GM12878 (cell line): ENCODE data around the gene C16orf90. TPM values are rescaled to one million over a fixed set of nuclear protein-coding genes. Genes with fewer than 3 reads are reported as not detected.

Experiments
- ATAC-seq: fragments of 200-7000 bp; cut with Tn5 transposase; 3 replicates; pipeline ENCODE4 v1.9.1; 2020; ENCODE audit warnings: mild to moderate bottlenecking, moderate library complexity
- BruUV-seq: library from RNA; stranded (reverse); fragments of 400-500 nt; replicated peaks from 2 replicates; lab custom pipeline; 2021; lab: Mats Ljungman, UMichigan
- CTCF ChIA-PET: fragments of 300-600 bp; sonication (Branson Sonifier 250); formaldehyde crosslinking; extraction: SDS; loops from one replicate; lab custom pipeline; 2021; ENCODE audit warnings: inconsistent platforms; lab: Yijun Ruan, JAX
- POLR2A ChIA-PET: fragments of 350-600 bp; formaldehyde crosslinking; extraction: SDS; loops from one replicate; lab custom pipeline; 2021; ENCODE audit warnings: inconsistent platforms; lab: Charles Lee
- RAD21 ChIA-PET: fragments of 300-600 bp; sonication (Branson Sonifier 250); formaldehyde crosslinking; loops from one replicate; lab custom pipeline; 2023; ENCODE audit warnings: antibody characterized with exemption; ENCODE audit not compliant: unreplicated experiment; lab: Charles Lee
- SMC1A ChIA-PET: fragments of 300-600 bp; sonication (Branson Sonifier 250); formaldehyde crosslinking; loops from one replicate; lab custom pipeline; 2023; ENCODE audit not compliant: unreplicated experiment, uncharacterized antibody; lab: Charles Lee
- DNase-seq: peaks from one replicate; pipeline ENCODE4 v3.0.0-alpha.2; 2011; ENCODE audit warnings: low read depth, low spot score
- FAIRE-seq: peaks from 3 replicates; lab custom pipeline; 2011; peaks lifted over from hg19 to GRCh38; lab: Jason Lieb, UNC
- H2AFZ ChIP-seq: 2 replicates; pipeline ENCODE4 v1.6.0; 2011; ENCODE audit warnings: low read depth, low read length, control low read depth; ENCODE audit not compliant: control insufficient read depth
- H3K27ac ChIP-seq: 2 replicates; pipeline ENCODE4 v1.5.1; 2011; ENCODE audit warnings: control low read depth; ENCODE audit not compliant: control insufficient read depth, insufficient read depth
- H3K27me3 ChIP-seq, 2 experiments: replicated peaks in 1 of 2; 2 replicates each; pipeline versions ENCODE4 v1.6.0 to v1.6.1; 2011; ENCODE audit warnings: low read length in 1 of 2; ENCODE audit not compliant: control insufficient read depth in 2 of 2, insufficient read depth in 2 of 2
- H3K36me3 ChIP-seq, 2 experiments: 2 replicates each; pipeline ENCODE4 v1.5.1; 2011; ENCODE audit warnings: low read length in 1 of 2; ENCODE audit not compliant: control insufficient read depth in 2 of 2, insufficient read depth in 2 of 2
- H3K4me1 ChIP-seq: 2 replicates; pipeline ENCODE4 v1.6.1; 2011; ENCODE audit warnings: mild to moderate bottlenecking, low read length, moderate library complexity, mixed read lengths; ENCODE audit not compliant: control insufficient read depth, insufficient read depth
- H3K4me2 ChIP-seq: 2 replicates; pipeline ENCODE4 v1.6.0; 2011; ENCODE audit warnings: control low read depth; ENCODE audit not compliant: control insufficient read depth, insufficient read depth
- H3K4me3 ChIP-seq: fragments of 200-600 bp; sonication (generic); 2 replicates; pipeline ENCODE4 v1.5.1; 2016
- H3K79me2 ChIP-seq: 2 replicates; pipeline ENCODE4 v1.6.0; 2011; ENCODE audit warnings: low read length; ENCODE audit not compliant: control insufficient read depth, insufficient read depth
- H3K9ac ChIP-seq: 2 replicates; pipeline ENCODE4 v1.8.0; 2011; ENCODE audit warnings: low read length, control low read depth, mixed read lengths; ENCODE audit not compliant: control insufficient read depth, insufficient read depth
- H3K9me3 ChIP-seq: replicated peaks from 3 replicates; pipeline ENCODE4 v1.5.1; 2011; ENCODE audit warnings: mild to moderate bottlenecking, low read length; ENCODE audit not compliant: control insufficient read depth, insufficient read depth
- H4K20me1 ChIP-seq: 2 replicates; pipeline ENCODE4 v1.6.0; 2011; ENCODE audit not compliant: control insufficient read depth, insufficient read depth
- BACH1 ChIP-seq: fragments of 450-650 bp; IDR thresholded peaks from 2 replicates; pipeline ENCODE4 v1.6.1; 2017; ENCODE audit warnings: mild to moderate bottlenecking, borderline replicate concordance
- BCLAF1 ChIP-seq: fragments of 450-650 bp; IDR thresholded peaks from 2 replicates; pipeline ENCODE4 v1.6.1; 2017; ENCODE audit warnings: antibody characterized with exemption, mild to moderate bottlenecking, moderate library complexity
- CTCF ChIP-seq, 3 experiments: IDR thresholded peaks in 2 of 3; conservative IDR thresholded peaks in 1 of 3; 2 replicates each; pipeline ENCODE4 v1.5.1; 2011; ENCODE audit warnings: low read depth in 3 of 3, low read length in 3 of 3, mild to moderate bottlenecking in 3 of 3, control low read depth in 2 of 3, moderate library complexity in 2 of 3, inconsistent platforms in 1 of 3, mixed read lengths in 1 of 3; ENCODE audit not compliant: control insufficient read depth in 2 of 3, insufficient read depth in 1 of 3; ENCODE audit errors: extremely low read depth in 1 of 3
- E2F4 ChIP-seq: IDR thresholded peaks from 2 replicates; pipeline ENCODE4 v1.6.1; 2012; ENCODE audit warnings: low read depth, low read length, improper control_type of control experiment
- ETV6 ChIP-seq, 2 experiments: fragments of 450-650 bp in 1 of 2; IDR thresholded peaks in 1 of 2; conservative IDR thresholded peaks in 1 of 2; 2 replicates each; pipeline ENCODE4 v1.6.1; 2014; ENCODE audit warnings: antibody characterized with exemption in 1 of 2, borderline replicate concordance in 1 of 2, low read depth in 1 of 2, mild to moderate bottlenecking in 1 of 2, moderate library complexity in 1 of 2
- IKZF2 ChIP-seq, 2 experiments: fragments of 450-650 bp; IDR thresholded peaks; 2 replicates each; pipeline ENCODE4 v1.6.1; 2017; ENCODE audit warnings: mild to moderate bottlenecking in 2 of 2, moderate library complexity in 2 of 2
- PBX3 ChIP-seq: IDR thresholded peaks from 2 replicates; pipeline ENCODE4 v1.6.1; 2011; ENCODE audit warnings: mild to moderate bottlenecking, low read depth, low read length, moderate library complexity; ENCODE audit not compliant: insufficient replicate concordance
- RCOR1 ChIP-seq: conservative IDR thresholded peaks from 2 replicates; pipeline ENCODE4 v1.6.1; 2012; ENCODE audit warnings: low read depth, low read length, improper control_type of control experiment
- SMC3 ChIP-seq: IDR thresholded peaks from 2 replicates; pipeline ENCODE4 v1.6.1; 2011; ENCODE audit warnings: low read length, improper control_type of control experiment, borderline replicate concordance
- in situ Hi-C: fragments of 300-500 bp; cut with MboI; formaldehyde crosslinking; loops from 9 replicates; pipeline ENCODE4 v1.14.3; 2018; ENCODE audit warnings: mixed read lengths
- intact Hi-C: fragments of 100-400 bp; cut with micrococcal nuclease; formaldehyde crosslinking; loops from one replicate; pipeline ENCODE4 v1.14.2; 2022; ENCODE audit not compliant: unreplicated experiment
- polyA plus RNA-seq, 11 experiments: library from polyadenylated mRNA; depleted of rRNA in 4 of 11; unstranded in 6 of 11; stranded (reverse) in 5 of 11; fragments of >200 nt; fragmentation: Nextera tagmentation in 4 of 11; fragmentation: Illumina TruSeq in 1 of 11; extraction: Ambion mirVana in 4 of 11; extraction: Trizol in 1 of 11; gene quantifications; 1 replicate in 1 of 11; 2 replicates in 10 of 11; pipeline versions ENCODE4 v1.2.1 to v1.2.3, GENCODE V29; 2011 to 2016; ENCODE audit warnings: inconsistent platforms in 2 of 11, missing spikeins in 2 of 11, low read depth in 1 of 11
- total RNA-seq, 4 experiments: library from RNA; depleted of rRNA in 3 of 4; stranded (reverse); fragments of >200 nt in 3 of 4; fragmentation: Illumina TruSeq in 1 of 4; extraction: Trizol in 1 of 4; gene quantifications; 2 replicates each; pipeline versions ENCODE4 v1.2.1 to v1.2.3, GENCODE V29; 2013 to 2021
- TF ChIP-seq, protein P1 (sequence below): fragments of 450-650 bp; IDR thresholded peaks from 2 replicates; pipeline ENCODE4 v1.6.1; 2016; ENCODE audit warnings: mild to moderate bottlenecking
- TF ChIP-seq, protein P2 (sequence below): fragments of 450-650 bp; IDR thresholded peaks from 2 replicates; pipeline ENCODE4 v1.6.1; 2017; ENCODE audit warnings: mild to moderate bottlenecking

Gene C16orf90
- total and polyA plus RNA-seq, 10 of the 15 experiments (the other 5 are each of a cell fraction or from before 2014, with no cell fraction given), result not detected

- no peak overlapping the region for H2AFZ ChIP-seq
- no peak overlapping the region for H3K27ac ChIP-seq
- no peak for ATAC-seq
- FAIRE-seq, result no peak
- no peaks in the 10 kb centered on the region for H3K27me3 ChIP-seq
- H3K9me3 ChIP-seq, result no peaks in the 10 kb centered on the region
- ChIA-PET SMC1A (no interaction called here), RAD21 (no interaction called here), CTCF (no interaction called here), POLR2A (no interaction called here)
- no peaks in the 10 kb centered on the region for H4K20me1 ChIP-seq
- H3K79me2 ChIP-seq, result no peaks in the 10 kb centered on the region
- intact Hi-C loops (no loop called here), in situ Hi-C loops (no loop called here)
- H3K4me1 ChIP-seq, result no peaks in the 10 kb centered on the region
- no peak overlapping the region for H3K9ac ChIP-seq
- DNase-seq, result no peak
- H3K36me3 ChIP-seq, result no peaks in the 10 kb centered on the region
- no peak overlapping the region for H3K4me3 ChIP-seq
- BruUV-seq, result no TSS peak
- H3K4me2 ChIP-seq, result no peak overlapping the region
- TF ChIP-seq PBX3, result no peak
- no peak for TF ChIP-seq E2F4
- TF ChIP-seq, protein P1, sequence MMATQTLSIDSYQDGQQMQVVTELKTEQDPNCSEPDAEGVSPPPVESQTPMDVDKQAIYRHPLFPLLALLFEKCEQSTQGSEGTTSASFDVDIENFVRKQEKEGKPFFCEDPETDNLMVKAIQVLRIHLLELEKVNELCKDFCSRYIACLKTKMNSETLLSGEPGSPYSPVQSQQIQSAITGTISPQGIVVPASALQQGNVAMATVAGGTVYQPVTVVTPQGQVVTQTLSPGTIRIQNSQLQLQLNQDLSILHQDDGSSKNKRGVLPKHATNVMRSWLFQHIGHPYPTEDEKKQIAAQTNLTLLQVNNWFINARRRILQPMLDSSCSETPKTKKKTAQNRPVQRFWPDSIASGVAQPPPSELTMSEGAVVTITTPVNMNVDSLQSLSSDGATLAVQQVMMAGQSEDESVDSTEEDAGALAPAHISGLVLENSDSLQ, result no peak
- no peak for TF ChIP-seq CTCF (IDR thresholded peaks at IDR 0.05 in 2 of 3, conservative IDR thresholded peaks at IDR 0.05 in 1 of 3; ENCODE audit: control insufficient read depth in 2 of 3, extremely low read depth in 1 of 3, insufficient read depth in 1 of 3, low read depth in 3 of 3, low read length in 3 of 3)
- TF ChIP-seq, protein P2, sequence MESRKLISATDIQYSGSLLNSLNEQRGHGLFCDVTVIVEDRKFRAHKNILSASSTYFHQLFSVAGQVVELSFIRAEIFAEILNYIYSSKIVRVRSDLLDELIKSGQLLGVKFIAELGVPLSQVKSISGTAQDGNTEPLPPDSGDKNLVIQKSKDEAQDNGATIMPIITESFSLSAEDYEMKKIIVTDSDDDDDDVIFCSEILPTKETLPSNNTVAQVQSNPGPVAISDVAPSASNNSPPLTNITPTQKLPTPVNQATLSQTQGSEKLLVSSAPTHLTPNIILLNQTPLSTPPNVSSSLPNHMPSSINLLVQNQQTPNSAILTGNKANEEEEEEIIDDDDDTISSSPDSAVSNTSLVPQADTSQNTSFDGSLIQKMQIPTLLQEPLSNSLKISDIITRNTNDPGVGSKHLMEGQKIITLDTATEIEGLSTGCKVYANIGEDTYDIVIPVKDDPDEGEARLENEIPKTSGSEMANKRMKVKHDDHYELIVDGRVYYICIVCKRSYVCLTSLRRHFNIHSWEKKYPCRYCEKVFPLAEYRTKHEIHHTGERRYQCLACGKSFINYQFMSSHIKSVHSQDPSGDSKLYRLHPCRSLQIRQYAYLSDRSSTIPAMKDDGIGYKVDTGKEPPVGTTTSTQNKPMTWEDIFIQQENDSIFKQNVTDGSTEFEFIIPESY, result no peak
- TF ChIP-seq BACH1, result no peak
- TF ChIP-seq BCLAF1, result no peak
- TF ChIP-seq IKZF2 (IDR thresholded peaks at IDR 0.05), result no peak
- TF ChIP-seq ETV6 (conservative IDR thresholded peaks at IDR 0.05 in 1 of 2, IDR thresholded peaks at IDR 0.05 in 1 of 2; ENCODE audit: borderline replicate concordance in 1 of 2, low read depth in 1 of 2), result no peak
- no peak for TF ChIP-seq SMC3
- no peak for TF ChIP-seq RCOR1
Measured at GRCh38 chr16:3529175-3529574, 33.9 kb upstream of the C16orf90 start.
